K562 (cell line): ENCODE data around the gene SPOCD1.

ENCODE experiments used
- CUX1 ChIP-seq: fragments of 200-800 bp; sonication (Bioruptor generic); IDR thresholded peaks from 2 replicates; pipeline ENCODE4 v1.6.1; 2016; ENCODE audit warnings: missing genetic modification characterization, missing compliant biosample characterization
- MAX ChIP-seq: sonication (generic); formaldehyde crosslinking; IDR thresholded peaks from 2 replicates; pipeline ENCODE4 v1.9.0; 2022; ENCODE audit warnings: mild to moderate bottlenecking, missing genetic modification reagents
- NR2C2 ChIP-seq, 2 experiments: fragments of 200-800 bp in 1 of 2; sonication (Bioruptor generic) in 1 of 2; sonication (generic) in 1 of 2; formaldehyde crosslinking in 1 of 2; IDR thresholded peaks; 2 replicates each; pipeline versions ENCODE4 v1.6.1 to v1.8.0; 2016 to 2022; ENCODE audit warnings: mild to moderate bottlenecking in 1 of 2, missing compliant biosample characterization in 1 of 2, missing genetic modification characterization in 1 of 2, missing genetic modification reagents in 1 of 2
- RBM39 ChIP-seq: fragments of 200-400 bp; formaldehyde crosslinking; optimal IDR thresholded peaks from 2 replicates; pipeline ENCODE3; 2018; ENCODE audit warnings: low read depth, low read length
- SAP30 ChIP-seq: fragments of 200-600 bp; sonication (generic); IDR thresholded peaks from 2 replicates; pipeline ENCODE4 v1.6.1; 2012; ENCODE audit warnings: borderline replicate concordance, low read depth, mild to moderate bottlenecking, moderate library complexity, low read length, control low read depth, inconsistent platforms; ENCODE audit not compliant: insufficient read depth, poor library complexity, severe bottlenecking
- SMC3 ChIP-seq: conservative IDR thresholded peaks from 2 replicates; pipeline ENCODE4 v1.6.1; 2011; ENCODE audit warnings: low read depth, low read length, improper control_type of control experiment; ENCODE audit not compliant: insufficient read depth
- U2AF1 ChIP-seq: fragments of 200-400 bp; formaldehyde crosslinking; optimal IDR thresholded peaks from 2 replicates; pipeline ENCODE3; 2017; ENCODE audit warnings: mild to moderate bottlenecking, low read depth, low read length, moderate library complexity
- ZKSCAN1 ChIP-seq: fragments of 150-350 bp; IDR thresholded peaks from 2 replicates; pipeline ENCODE4 v1.6.1; 2016; ENCODE audit warnings: low read depth, low read length
- ZNF766 ChIP-seq: fragments of 200-800 bp; sonication (Bioruptor generic); conservative IDR thresholded peaks from 2 replicates; pipeline ENCODE4 v1.6.1; 2016; ENCODE audit warnings: missing genetic modification characterization, missing compliant biosample characterization

- TF ChIP-seq ZNF766 (CRISPR knock-in tag) (no peak), MAX (CRISPR knock-in tag) (no peak), NR2C2 (CRISPR knock-in tag; IDR thresholded peaks at IDR 0.05) (no peak), NR2C2 (tag; IDR thresholded peaks at IDR 0.05) (no peak), ZKSCAN1 (no peak), RBM39 (no peak), U2AF1 (no peak), CUX1 (no peak), SAP30 (no peak), SMC3 (no peak)
Measured at GRCh38 chr1:31823780-31824179, 8.0 kb upstream of the SPOCD1 start.
